Activated CD4-positive, alpha-beta T cell treated with anti-CD3 and anti-CD28 coated beads, Interleukin-2, Interleukin-4, amounts not matched to agents 100 ng/mL and 50 ng/mL, durations not matched to agents 16 hours and 8 hours (primary cell): Measurements from ENCODE around the gene MAP1LC3B2.
A peak's percentile ranks its signal among the peaks of the same experiment; 100 is the strongest.
"Not testable (repeated sequence)": the region's sequence is repeated elsewhere in the genome, so short reads cannot be mapped to it uniquely, and the experiment has no call there.

Experiments
- DNase-seq: peaks from one replicate; pipeline ENCODE4 v3.0.0-alpha.2; 2020; ENCODE audit warnings: low spot score

The MAP1LC3B2 gene

GRCh38 chr12:116561181-116561821 lies 2.1 kb downstream of the MAP1LC3B2 start:
- no peak for DNase-seq

- DNase-seq, result no peak
Observed at GRCh38 chr12:116562090-116562489, 2.9 kb downstream of the MAP1LC3B2 start.

- DNase-seq, result no peak
Observed at GRCh38 chr12:116563262-116563661, 4.1 kb downstream of the MAP1LC3B2 start.

- DNase-seq, result no peak
Observed at GRCh38 chr12:116564080-116564479, 4.9 kb downstream of the MAP1LC3B2 start.

- not testable (repeated sequence) for DNase-seq
Observed at GRCh38 chr12:116565221-116565620, 6.0 kb downstream of the MAP1LC3B2 start.

GRCh38 chr12:116565963-116566362 lies 6.8 kb downstream of the MAP1LC3B2 start:
- DNase-seq, result no peak

GRCh38 chr12:116568203-116568602 lies 9.0 kb downstream of the MAP1LC3B2 start:
- DNase-seq, result no peak

- DNase-seq, result no peak
Observed at GRCh38 chr12:116571089-116571488, 11.9 kb downstream of the MAP1LC3B2 start.

GRCh38 chr12:116573776-116574175 lies 14.6 kb downstream of the MAP1LC3B2 start:
- DNase-seq, result no peak

GRCh38 chr12:116575754-116576153 lies 16.6 kb downstream of the MAP1LC3B2 start:
- not testable (repeated sequence) for DNase-seq

GRCh38 chr12:116577154-116577561 lies 18.0 kb downstream of the MAP1LC3B2 start:
- no peak for DNase-seq

- no peak for DNase-seq
Observed at GRCh38 chr12:116578051-116578450, 18.9 kb downstream of the MAP1LC3B2 start.

- DNase-seq, result no peak
Observed at GRCh38 chr12:116582610-116583009, 23.4 kb downstream of the MAP1LC3B2 start.

- DNase-seq, result no peak
Observed at GRCh38 chr12:116583129-116583694, 24.0 kb downstream of the MAP1LC3B2 start.

- DNase-seq, result no peak
Observed at GRCh38 chr12:116587270-116587669, 28.1 kb downstream of the MAP1LC3B2 start.

- no peak for DNase-seq
Observed at GRCh38 chr12:116588390-116589028, 29.3 kb downstream of the MAP1LC3B2 start.

GRCh38 chr12:116589581-116589980 lies 30.4 kb downstream of the MAP1LC3B2 start:
- no peak for DNase-seq

- DNase-seq, result no peak
Observed at GRCh38 chr12:116590561-116590960, 31.4 kb downstream of the MAP1LC3B2 start.

- DNase-seq, result no peak
Observed at GRCh38 chr12:116591855-116592637, 32.9 kb downstream of the MAP1LC3B2 start.

GRCh38 chr12:116592731-116593130 lies 33.5 kb downstream of the MAP1LC3B2 start:
- DNase-seq, result no peak

- peak; percentile 17 for DNase-seq
Observed at GRCh38 chr12:116594325-116595038, 35.3 kb downstream of the MAP1LC3B2 start.

- no peak for DNase-seq
Observed at GRCh38 chr12:116595186-116595585, 36.0 kb downstream of the MAP1LC3B2 start.
